ENCODE results near the gene RXRA.

Gene RXRA

DNA sequence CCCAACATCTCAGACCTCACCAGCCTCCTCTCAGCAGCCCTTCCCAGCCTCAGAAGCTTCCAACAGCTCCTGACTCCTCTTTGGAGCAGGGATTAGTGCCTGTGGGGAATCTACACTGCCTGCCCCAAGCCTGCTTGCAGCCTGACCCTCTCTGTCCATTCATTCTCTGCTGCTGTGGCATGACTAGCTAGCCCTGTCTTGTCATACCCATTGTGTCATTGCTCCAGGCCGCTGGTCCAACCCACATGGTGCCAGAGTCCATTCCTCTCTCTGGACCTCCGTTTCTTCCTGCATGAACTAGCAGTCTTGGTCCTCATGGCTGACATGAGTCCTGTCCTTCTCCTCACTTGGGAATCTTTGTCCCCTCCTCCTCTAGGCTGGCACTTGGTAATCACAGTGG lies 12.8 kb upstream of the RXRA start:
- FAIRE-seq: no peak

GRCh38 chr9:134314039-134314949 lies 12.0 kb upstream of the RXRA start:
- no peak for FAIRE-seq

GRCh38 chr9:134314950-134315715 lies 11.1 kb upstream of the RXRA start:
- no peak for FAIRE-seq

DNA sequence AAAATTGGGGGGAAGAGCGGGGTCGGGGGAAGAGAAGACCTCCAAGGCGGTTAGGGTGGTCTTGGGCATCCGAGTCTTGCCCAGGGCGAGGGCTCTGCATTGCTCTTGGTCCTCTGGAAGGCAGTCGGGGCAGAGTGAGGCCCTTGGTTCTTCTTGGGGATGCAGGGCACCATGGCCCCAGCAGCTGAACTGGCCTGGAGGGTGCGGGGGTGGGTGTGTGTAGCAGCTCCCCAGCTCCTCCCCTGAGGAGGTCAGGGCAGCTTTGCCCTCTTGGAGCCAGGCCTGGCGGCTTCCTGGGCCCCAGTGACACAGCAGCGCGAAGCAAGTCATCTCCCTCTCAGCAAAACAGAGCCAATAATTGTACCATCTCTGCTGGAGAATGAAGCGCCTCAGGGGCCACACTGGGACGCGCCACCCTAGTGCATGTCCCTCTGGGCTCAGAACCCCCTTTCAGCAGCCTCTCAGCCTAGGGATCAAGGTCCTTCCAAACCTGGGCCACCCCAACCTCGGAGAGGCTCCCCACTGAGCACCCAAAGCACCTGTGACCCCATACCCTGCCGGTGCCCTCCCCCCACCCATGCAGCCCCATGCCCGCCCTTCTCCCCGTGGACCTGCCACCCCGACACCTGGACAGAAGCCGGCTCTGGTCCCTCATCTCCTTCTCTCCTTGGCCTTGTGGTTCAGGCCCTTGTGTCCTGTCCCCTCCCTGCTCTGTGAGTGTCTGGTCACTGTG lies 10.4 kb upstream of the RXRA start:
- FAIRE-seq: no peak

GRCh38 chr9:134316449-134317160 lies 9.7 kb upstream of the RXRA start:
- no peak for FAIRE-seq

- no peak for FAIRE-seq
These were observed 8.9 kb upstream of the RXRA start for GRCh38 chr9:134317400-134317789.

DNA sequence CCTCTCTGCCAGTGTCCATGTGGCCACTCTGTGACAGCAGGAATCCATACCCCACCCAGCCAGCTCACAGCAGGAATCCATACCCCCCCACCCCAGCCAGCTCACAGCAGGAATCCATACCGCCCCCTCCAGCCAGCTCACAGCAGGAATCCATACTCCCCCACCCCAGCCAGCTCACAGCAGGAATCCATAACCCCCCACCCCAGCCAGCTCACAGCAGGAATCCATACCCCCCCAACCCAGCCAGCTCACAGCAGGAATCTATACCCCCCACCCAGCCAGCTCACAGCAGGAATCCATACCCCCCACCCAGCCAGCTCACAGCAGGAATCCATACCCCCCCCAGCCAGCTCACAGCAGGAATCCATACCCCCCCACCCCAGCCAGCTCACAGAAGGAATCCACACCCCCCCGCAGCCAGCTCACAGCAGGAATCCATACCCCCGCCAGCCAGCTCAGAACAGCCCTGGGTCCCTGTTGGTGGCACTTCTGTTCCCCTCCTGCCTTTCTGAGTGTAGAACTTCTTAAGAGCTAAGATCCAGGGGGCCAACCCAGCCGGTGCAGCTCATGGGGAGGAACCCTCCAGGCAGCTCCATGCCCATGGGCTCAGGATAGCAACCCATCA lies 8.4 kb upstream of the RXRA start:
- FAIRE-seq: no peak

- FAIRE-seq: no peak
These were observed 7.8 kb upstream of the RXRA start for GRCh38 chr9:134318481-134318891.

DNA sequence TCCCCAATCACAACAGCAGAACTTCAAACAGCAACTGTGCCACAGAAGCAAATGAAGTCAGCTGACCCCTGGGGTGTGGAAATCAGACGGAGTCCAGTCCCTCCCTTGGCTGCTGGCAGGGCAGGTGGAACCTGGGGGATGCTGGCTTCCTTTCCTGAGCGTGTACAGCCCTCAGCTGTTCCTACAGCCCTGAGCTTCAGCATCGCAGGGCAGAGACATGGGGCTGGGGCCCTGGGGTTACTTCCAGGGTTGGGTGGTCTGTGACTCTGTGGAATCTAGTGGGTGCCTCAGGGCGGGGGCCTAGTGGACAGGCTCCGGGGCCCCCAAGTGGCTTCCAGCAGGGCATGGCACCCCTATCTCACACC lies 7.3 kb upstream of the RXRA start:
- FAIRE-seq: no peak

DNA sequence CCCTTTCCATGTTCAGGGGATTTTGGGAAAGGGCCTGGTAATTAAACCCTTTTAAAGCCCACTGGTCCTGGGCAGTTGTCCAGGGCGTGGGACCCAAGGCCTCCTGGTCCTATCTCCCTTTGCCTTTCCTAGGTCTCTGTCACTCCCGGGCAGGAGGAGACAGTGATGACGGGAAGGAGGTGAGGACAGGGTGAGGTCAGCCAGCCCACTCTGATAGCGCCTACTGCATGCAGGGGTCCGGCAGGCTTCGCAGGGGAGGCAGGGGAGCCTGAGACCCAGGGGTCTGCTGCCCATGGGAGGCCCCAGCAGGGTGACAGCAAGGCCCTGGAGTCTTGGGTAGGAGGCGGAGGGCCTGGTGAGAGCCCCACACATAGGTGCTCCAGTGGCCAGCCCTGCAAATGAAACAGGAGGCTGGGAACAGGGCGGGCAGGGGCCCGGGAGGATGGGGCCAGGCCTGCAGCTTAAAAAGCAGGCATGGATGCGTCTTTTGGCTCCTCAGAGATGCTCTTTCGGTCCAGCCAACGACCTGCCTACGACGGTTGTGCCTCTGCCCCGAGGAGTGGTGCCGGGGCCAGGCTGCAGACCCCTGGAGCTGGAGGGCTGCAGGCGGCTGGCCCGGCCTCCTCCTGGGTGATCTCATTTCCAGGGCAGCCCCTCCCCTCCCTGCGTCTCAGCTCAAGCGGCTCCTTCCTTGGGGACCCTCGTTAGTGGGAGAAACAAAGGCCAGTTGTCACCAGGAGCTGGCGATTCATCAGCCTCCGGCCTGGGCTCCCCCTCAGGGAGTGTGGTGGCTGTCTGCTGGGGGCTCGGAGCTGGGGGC lies 6.7 kb upstream of the RXRA start:
- no peak for FAIRE-seq

GRCh38 chr9:134320126-134320867 lies 6.0 kb upstream of the RXRA start:
- no peak for FAIRE-seq

DNA sequence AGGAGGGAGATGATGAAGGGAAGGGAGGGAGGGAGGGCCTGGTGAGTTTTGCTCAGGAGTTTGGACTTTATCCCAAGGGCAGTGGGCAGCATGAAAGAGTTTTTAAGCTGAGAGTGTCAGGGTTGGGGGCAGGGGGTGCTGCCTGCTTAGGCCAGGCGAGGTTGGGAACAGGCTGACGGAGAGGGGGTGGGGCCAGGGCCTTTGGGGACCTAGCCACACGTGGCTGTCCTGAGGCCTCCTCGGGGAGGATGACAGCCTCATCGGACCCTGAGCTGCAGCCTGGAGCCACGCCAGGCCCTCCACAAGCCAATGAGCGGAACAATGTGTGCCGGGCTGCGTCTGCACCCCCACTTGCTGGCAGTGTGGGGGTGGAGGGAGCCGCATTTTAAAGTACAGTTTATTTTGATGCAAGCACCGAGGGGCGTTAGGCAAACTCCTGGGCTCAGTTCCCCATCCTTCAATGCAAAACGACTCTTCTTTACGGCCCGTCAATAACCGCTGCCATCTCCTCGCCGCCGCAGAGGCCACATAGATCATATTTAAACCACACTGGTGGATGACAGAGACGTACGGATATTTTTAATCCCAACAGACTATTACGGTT lies 5.3 kb upstream of the RXRA start:
- FAIRE-seq: no peak

- no peak for FAIRE-seq
These were observed 4.7 kb upstream of the RXRA start for GRCh38 chr9:134321531-134321930.

DNA sequence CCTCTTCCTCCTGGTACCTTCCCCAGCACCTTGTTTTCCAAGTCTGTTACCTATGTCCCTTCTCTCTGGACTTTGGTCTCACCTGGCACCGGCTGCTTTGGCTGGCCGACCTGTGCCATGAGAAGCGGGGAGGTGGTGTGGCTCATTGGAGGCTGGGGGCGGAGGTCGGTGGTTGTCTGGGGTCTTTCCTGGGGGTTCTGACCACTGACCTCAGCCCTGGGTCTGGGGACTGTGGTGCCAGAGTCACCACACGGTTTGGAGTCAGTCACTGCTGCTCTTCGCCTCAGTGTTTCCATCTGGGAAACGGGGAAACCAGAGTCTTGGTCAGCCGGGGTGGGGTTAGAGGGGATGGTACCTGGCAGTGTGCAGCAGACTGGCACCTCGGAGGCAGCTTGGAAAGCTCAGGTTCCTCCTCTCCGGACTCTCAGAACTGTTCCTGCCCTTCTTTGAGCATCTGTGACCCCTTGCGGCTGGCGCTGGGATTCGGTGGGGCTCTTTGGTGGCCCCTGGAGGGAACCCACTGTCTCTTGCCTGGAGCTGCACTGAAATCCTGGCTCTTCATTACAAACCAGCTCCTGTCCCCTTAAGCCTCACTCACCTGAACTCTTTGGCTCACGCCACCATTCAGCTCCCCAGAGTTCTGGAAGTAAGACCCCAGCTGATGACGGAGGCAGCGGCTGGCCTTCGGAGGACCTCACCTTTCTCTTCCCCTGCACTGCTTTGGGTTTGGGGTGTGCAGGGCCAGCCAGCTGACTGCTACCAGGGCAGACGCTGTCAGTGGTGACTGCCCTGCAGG lies 4.1 kb upstream of the RXRA start:
- FAIRE-seq: no peak

GRCh38 chr9:134322781-134323241 lies 3.4 kb upstream of the RXRA start:
- no peak for FAIRE-seq

DNA sequence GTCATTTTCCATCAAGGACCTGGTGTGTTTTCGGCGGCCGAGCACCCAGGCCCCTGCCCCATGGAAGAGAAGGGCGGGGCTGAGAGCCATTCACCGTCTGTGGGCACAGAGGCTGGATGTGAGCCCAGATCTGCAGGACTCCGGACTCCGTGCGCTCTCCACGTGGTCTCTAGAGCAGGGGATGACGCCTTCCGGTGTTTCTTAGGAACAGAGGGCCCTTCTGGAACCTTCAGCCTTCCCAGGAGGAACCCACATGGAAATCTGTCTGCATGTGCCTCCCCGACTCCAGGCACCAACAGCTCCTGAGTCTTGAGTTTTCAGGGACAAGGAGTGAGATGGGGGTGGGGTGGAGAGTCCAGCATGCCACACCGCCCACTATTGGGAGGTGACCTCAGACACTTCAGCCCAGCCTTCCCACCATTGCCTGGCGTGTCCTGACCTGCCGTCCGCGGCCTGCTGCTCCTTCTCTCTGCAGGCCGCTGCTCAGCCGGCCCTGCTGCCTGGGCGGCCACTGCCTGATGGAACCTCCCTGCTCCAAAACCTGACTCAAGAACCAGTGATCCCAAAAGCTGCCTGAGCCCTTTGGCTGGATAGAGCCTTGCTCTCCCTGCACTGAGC lies 2.4 kb upstream of the RXRA start:
- no peak for FAIRE-seq

- FAIRE-seq: no peak
These were observed 1.7 kb upstream of the RXRA start for GRCh38 chr9:134324359-134325095.

Data from endometrium (tissue), 2 donors.